A204.1 (cell line): ENCODE measurements around the gene HOXA5.

Source experiments
- FAIRE-seq: peaks from 2 replicates; lab custom pipeline; 2012; peaks lifted over from hg19 to GRCh38; lab: Jason Lieb, UNC

HOXA5 gene

GRCh38 chr7:27105301-27106031 is 38.0 kb downstream of the HOXA5 start:
- no peak for FAIRE-seq

DNA sequence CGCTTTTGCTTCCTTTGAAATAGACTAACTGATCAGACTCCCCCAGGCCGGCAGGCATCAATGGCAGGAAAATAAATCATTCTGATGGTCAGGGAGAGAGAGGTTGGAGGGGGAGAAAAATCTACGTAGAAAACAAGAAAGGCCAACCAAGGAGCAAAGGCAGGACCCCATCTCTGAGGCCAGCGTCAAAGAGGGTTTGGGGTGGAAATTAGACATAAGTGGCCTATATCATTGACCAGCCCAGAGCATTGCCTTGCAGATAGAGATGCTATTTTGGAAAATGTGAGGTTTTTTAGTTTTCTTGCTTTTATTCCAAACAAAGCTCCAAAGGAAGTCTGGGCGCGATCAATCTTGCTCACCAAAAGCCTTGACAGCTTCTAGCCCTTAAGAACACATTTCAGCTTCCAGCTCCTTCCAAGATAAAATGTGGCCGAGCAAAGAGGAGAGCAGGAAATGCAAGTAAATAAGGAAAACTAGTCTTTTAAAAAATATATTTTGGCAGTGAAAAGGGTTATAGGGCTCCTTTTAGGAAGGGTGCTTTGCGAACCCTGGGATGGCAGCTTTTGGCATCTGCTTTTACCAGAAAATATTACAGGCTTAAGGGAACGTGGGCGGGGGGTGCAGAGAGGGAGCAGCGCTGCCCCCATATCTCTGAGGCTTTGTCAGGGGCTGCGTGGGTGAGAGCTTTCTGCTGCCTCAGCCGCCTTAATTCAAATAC is 39.0 kb downstream of the HOXA5 start:
- FAIRE-seq: no peak

DNA sequence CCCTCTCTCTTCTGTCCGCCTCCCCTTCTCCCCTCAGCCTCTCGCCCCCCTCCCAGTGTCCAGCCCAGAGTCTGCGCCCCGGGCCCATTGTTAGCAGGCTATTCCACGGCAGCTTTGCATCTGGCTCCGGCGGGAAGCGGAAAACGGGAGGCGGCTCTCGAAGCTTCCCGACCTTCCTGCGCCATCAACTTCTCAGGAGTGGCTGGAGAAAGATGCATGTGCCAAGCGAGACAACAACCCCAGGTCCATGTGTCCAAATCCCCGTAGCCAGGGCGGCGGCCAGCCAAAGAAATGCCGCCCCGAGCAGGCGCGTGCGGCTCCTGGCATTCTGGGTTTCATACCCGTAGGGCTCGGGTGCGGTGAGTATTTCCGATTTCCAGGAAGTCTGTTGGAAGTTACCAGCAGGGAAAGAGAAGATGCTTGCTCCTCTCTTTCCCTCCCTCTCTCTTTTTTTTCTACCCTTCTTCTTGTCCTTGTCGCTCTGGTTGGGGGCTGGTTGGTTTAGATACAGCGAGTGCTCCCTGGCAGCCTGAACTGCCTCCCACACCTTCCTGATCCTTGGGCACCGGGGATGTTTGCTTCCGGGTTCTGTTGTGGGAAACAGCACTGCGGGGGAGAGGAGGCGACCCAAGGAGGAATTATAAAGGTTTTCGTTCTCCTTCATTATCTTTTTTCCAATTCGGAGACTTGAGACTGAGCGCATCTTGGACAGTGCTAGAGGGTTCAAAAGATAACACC is 39.8 kb downstream of the HOXA5 start:
- FAIRE-seq: no peak

DNA sequence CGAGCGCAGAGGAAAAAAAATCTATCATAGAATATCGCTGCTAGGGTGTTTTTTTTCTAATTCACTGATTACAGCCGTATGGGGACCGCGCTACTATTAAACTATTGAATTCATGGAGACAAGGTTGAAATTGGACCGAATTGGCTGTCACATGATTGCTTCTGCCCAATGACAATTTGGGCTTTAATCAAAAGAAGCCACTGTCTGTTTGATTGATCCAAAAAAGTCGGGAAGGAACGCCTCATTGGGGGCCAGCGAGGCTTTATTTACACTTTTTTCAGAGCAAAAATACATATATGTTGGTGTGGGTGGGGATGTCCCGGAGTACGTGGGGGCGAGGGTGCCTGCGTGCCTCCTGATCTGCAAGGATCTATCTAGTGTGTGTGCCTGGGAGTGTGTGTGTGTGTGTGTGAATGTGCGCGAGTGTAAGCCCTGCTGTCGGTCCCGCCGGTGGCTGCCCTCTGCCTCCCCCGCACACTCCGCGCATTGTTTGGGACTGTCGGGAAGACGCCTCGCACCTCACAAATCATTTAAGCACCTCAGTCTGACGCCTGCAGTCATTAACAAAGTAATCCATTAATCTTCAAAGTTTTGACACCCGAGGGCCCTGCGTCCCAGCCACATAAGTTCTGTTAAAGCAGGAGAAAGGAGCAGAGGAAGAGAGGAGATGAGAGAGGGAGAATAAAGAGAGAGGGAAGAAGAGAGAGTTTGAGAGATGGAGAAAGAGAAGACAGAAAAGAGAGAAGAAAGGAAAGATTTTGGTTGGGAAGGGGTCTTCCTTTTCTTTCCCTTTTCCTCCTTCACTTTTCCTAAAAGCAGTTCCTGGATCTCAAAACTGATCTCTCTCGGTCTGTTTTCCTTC is 40.7 kb downstream of the HOXA5 start, which contains the start of gene HOXA2:
Gene HOXA2, minus strand, starts transcription at position 103 of the 862 bp plus-strand sequence. CDS start 183 bp downstream, outside the sequence.
- FAIRE-seq: no peak

DNA sequence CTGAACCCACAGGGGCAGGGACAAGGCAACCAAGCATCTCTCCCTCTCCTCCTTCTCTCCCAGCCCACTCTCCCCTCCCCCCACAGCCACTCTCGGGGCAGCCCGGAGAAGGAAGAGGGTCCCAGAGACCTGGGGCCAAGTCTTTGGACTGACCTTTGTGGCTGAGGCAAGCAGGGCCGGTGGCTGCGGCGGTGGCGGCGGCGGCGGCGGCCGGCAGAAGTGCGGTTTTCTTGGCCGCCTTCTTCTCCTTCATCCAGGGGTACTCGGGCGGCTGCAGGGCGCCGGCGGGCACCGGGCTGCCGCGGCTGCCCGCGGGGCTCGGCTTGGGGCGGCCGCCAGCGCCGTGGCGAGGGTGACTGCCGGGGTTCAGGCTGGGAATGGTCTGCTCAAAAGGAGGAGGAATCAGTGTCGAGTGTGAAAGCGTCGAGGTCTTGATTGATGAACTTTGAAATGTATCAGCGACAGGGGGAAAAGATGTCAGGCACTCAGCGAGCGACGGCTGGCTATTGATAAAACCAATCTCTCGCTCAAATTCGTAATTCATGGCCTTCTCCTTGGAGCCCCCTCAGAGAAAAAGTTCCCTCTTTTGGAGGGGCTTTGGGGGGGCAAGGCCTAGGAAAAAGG is 41.4 kb downstream of the HOXA5 start:
- no peak for FAIRE-seq

- FAIRE-seq: no peak
Observed at GRCh38 chr7:27101171-27101956, 42.1 kb downstream of the HOXA5 start.

DNA sequence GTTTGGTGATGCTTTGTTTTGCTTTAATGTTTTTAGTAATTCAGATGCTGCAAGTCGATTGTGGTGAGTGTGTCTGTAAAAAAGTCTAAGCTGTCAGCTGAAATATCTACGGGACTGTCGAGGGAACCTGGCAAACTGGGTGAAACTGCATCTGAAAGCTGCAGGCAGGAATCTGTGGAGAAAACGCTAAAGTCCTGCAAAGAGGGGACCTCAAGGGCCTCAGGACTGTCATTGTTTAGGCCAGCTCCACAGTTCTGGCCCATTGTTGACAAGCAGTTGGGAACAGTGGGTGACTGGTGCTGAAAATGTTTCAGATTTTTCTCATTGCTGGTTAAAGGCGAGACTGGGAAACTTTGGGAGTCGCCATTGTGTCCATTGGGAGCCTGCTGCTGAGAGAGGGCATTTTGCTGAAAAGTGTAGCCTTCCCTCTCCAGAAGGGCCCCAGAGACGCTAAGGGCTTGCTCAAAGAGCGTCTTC is 42.7 kb downstream of the HOXA5 start:
- no peak for FAIRE-seq

DNA sequence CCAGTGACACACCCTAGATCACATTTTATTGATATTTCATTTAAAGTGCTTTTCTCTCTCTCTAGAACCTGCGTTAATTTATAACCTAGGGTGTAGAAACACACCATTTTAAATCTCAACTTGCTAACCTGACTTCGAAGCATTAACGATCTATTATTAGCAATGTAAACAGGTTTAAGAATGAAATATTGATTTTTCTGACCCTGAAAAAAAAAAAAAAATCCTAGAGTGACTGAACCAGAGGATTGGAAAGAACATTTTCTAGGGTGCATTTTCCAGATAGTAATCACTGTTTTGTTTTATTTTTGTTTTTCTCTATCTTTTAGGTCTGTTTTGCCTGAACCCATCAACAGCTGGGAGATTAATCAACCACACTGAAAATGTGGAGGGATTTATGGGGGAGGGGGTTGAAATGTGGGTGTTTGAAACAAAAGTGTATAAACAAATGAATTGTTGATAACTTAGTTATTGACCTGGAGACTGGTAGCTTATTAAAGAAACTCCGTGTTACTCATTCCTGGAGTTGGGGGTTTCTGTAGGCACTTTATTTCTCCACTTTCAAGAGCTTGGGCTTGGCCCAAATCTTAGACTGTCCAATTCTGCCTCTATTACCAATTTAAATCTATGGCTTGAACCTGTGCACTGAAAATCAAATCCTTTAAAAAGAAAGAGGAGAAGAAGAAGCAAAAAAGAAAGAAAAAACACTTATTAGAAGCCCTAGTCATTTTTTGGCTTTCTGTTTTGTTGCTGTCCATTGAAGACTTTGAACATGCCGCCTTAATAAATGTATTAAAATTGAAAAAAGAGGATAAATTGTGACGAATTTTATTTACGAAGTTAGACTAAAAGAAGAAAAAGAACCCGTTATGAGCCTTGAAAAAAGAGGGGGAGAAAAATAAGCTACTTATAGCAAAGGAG is 43.8 kb downstream of the HOXA5 start:
- FAIRE-seq: no peak

GRCh38 chr7:27098578-27099451 is 44.7 kb downstream of the HOXA5 start:
- FAIRE-seq: no peak

- FAIRE-seq: no peak
Observed at GRCh38 chr7:27097686-27098577, 45.5 kb downstream of the HOXA5 start.

DNA sequence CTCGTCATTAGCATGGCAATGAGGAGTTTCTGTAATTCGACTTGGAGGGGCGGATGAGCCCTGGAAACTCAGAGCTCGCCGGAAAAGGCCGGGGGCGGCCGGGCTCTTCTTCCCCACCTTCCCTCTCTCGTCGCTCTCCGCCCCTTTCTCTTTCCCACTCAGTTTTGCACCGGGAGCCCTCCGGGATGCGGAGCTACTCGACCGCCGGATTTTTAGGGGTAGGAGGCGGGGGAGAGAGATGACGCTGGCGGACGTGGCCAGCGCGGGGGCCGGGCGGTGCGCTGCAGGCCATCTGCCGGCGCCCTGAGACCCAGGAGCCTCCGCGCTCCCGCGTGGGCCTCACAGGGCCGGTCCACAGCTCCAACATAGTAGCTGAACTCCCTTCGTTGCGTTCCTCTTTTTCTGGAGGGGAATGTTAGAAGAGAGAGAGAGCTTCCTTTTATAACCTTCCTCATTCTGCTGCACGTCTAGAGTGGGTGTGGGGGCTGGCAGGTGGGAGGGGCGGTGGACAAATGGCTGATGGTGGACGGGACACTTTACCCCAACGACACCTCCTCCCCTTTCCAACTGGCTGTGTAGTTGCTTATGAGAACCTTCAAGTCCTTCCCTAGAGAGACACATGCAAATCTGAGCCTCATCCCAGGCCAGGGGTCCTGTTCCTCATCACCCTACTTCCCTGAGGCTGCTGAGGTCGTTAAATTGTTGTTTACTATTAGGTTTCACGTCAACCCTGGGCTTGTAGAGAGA is 46.5 kb downstream of the HOXA5 start:
- FAIRE-seq: no peak

- no peak for FAIRE-seq
Observed at GRCh38 chr7:27095897-27096767, 47.3 kb downstream of the HOXA5 start, which contains the start of gene HOXA1. TSS of gene HOXA1 (minus strand) at chr7:27096000. CDS start at chr7:27095912, 88 bp downstream.

DNA sequence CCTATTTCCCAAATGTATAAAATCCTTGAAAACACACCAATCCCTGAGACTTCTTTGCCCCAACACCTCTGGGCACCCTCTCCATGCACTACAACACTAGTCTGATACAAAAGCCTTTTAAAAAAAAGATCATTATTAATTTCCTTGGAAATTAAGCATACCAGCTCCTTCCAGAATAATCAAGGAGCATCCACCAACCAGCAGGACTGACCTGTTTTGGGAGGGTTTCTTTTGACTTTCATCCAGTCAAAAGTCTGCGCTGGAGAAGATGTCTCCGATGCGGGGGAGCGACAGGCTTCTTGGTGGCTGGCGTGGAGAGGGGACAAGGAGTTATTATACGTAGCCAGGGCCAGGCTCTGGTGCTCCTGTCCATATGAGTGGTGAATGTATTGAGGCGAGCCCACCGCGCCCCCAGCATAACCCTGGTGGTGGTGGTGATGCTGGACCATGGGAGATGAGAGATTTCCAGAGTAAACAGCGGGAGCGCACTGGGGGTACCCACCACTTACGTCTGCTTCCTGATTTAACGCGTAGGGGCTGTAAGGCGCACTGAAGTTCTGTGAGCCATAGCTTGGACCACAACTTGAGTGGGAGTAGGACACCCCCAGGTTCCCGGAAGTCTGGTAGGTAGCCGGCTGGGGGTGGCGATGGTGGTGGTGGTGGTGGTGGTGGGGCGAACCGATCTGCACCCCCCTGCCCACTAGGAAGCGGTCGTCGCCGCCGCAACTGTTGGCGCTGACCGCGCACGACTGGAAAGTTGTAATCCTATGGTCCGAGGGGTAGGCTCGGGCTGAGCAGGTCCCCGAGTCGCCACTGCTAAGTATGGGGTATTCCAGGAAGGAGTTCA is 48.2 kb downstream of the HOXA5 start:
- no peak for FAIRE-seq

DNA sequence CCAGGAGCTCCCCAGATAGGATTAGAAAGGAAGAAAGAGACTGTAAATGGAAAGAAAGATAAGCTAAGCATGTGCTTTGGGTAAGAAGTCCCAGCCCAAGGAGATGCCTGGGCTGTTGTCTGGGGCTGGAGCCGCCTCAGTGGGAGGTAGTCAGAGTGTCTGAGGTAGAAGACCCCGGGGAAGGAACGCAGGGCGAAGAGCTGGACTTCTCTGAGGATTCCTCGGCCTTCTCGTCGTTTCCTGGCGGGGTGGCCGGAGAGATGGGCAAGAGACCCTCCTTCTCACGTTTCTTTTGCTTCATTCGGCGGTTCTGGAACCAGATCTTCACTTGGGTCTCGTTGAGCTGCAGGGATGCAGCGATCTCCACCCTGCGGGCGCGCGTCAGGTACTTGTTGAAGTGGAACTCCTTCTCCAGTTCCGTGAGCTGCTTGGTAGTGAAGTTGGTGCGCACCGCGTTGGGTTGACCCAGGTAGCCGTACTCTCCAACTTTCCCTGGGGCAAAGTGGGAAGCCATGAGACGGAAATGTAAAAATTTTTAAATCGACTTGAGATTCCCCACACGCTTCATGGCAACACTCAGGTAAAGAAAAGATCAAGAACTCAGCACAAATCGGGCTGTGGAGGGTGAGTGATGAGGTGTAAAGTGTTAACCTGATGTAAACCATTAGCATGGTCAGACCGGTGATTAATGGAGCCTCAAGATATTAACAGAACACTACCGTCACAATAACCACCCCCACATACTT is 49.0 kb downstream of the HOXA5 start:
- no peak for FAIRE-seq
